HG03354 (cell line): ENCODE results near the gene KCNMB1.

ENCODE experiments used
- ATAC-seq: cut with Tn5 transposase; IDR thresholded peaks from one replicate; pipeline ENCODE4 v1.9.1; 2021; ENCODE audit warnings: mild to moderate bottlenecking; ENCODE audit not compliant: unreplicated experiment, poor library complexity, severe bottlenecking

KCNMB1 gene

GRCh38 chr5:170348137-170348633, 41.0 kb downstream of the KCNMB1 start:
- no peak for ATAC-seq

GRCh38 chr5:170347022-170347567, 42.1 kb downstream of the KCNMB1 start:
- ATAC-seq: no peak

GRCh38 chr5:170345971-170346370, 43.2 kb downstream of the KCNMB1 start:
- no peak for ATAC-seq

GRCh38 chr5:170343177-170343576, 46.0 kb downstream of the KCNMB1 start:
- no peak for ATAC-seq

GRCh38 chr5:170342153-170342725, 46.9 kb downstream of the KCNMB1 start:
- ATAC-seq: no peak

GRCh38 chr5:170341545-170341944, 47.6 kb downstream of the KCNMB1 start:
- no peak for ATAC-seq

GRCh38 chr5:170339780-170340167, 49.4 kb downstream of the KCNMB1 start:
- no peak for ATAC-seq

GRCh38 chr5:170338933-170339779, 50.0 kb downstream of the KCNMB1 start:
- ATAC-seq: peak; percentile 79

GRCh38 chr5:170338291-170338690, 50.9 kb downstream of the KCNMB1 start:
- ATAC-seq: no peak

GRCh38 chr5:170337045-170337733, 52.0 kb downstream of the KCNMB1 start:
- no peak for ATAC-seq

GRCh38 chr5:170336065-170336464, 53.1 kb downstream of the KCNMB1 start:
- ATAC-seq: no peak

- ATAC-seq: no peak
Measured at GRCh38 chr5:170334626-170335025, 54.5 kb downstream of the KCNMB1 start.

- ATAC-seq: peak; percentile 45
Measured at GRCh38 chr5:170333161-170333910, 55.8 kb downstream of the KCNMB1 start.

- no peak for ATAC-seq
Measured at GRCh38 chr5:170332058-170332457, 57.1 kb downstream of the KCNMB1 start.

- no peak for ATAC-seq
Measured at GRCh38 chr5:170330568-170331054, 58.6 kb downstream of the KCNMB1 start.

GRCh38 chr5:170329524-170329923, 59.6 kb downstream of the KCNMB1 start:
- ATAC-seq: no peak

GRCh38 chr5:170327829-170328228, 61.3 kb downstream of the KCNMB1 start:
- ATAC-seq: no peak

GRCh38 chr5:170327168-170327567, 62.0 kb downstream of the KCNMB1 start:
- peak; percentile 37 for ATAC-seq
